ENCODE measurements around the gene C1orf21. TPM values are rescaled to one million over a fixed set of nuclear protein-coding genes. Genes with fewer than 3 reads are reported as not detected.

The C1orf21 gene
- total RNA-seq, 1 experiment from 2014 or later: 52.5 TPM

GRCh38 chr1:184457500-184457899 is 70.7 kb downstream of the C1orf21 start:
- no peaks in the 10 kb centered on the region for H3K9me3 ChIP-seq
- no peak for DNase-seq
- H3K4me3 ChIP-seq: no peak overlapping the region
- H3K27me3 ChIP-seq: no peaks in the 10 kb centered on the region
- H3K36me3 ChIP-seq: no peaks in the 10 kb centered on the region

- no peak for DNase-seq
- H3K27me3 ChIP-seq: no peaks in the 10 kb centered on the region
- H3K4me3 ChIP-seq: no peak overlapping the region
- H3K9me3 ChIP-seq: no peaks in the 10 kb centered on the region
- H3K36me3 ChIP-seq: no peaks in the 10 kb centered on the region
Observed at GRCh38 chr1:184461321-184461720, 74.5 kb downstream of the C1orf21 start.

- H3K4me3 ChIP-seq: no peak overlapping the region
- H3K27me3 ChIP-seq: no peaks in the 10 kb centered on the region
- no peaks in the 10 kb centered on the region for H3K36me3 ChIP-seq
- no peak for DNase-seq
- no peaks in the 10 kb centered on the region for H3K9me3 ChIP-seq
Observed at GRCh38 chr1:184462155-184462554, 75.3 kb downstream of the C1orf21 start.

GRCh38 chr1:184462990-184463389 is 76.2 kb downstream of the C1orf21 start:
- DNase-seq: no peak
- H3K4me3 ChIP-seq: no peak overlapping the region
- H3K36me3 ChIP-seq: no peaks in the 10 kb centered on the region
- no peaks in the 10 kb centered on the region for H3K9me3 ChIP-seq
- no peaks in the 10 kb centered on the region for H3K27me3 ChIP-seq

GRCh38 chr1:184463680-184464079 is 76.9 kb downstream of the C1orf21 start:
- Histone ChIP-seq H3K4me3 (no peak overlapping the region), H3K36me3 (no peaks in the 10 kb centered on the region), H3K27me3 (no peaks in the 10 kb centered on the region), H3K9me3 (no peaks in the 10 kb centered on the region)
- DNase-seq: no peak

- H3K36me3 ChIP-seq: no peaks in the 10 kb centered on the region
- H3K9me3 ChIP-seq: no peaks in the 10 kb centered on the region
- DNase-seq: no peak
- H3K4me3 ChIP-seq: no peak overlapping the region
- H3K27me3 ChIP-seq: no peaks in the 10 kb centered on the region
Observed at GRCh38 chr1:184464757-184465156, 77.9 kb downstream of the C1orf21 start.

- no peaks in the 10 kb centered on the region for H3K9me3 ChIP-seq
- H3K27me3 ChIP-seq: no peaks in the 10 kb centered on the region
- no peak overlapping the region for H3K4me3 ChIP-seq
- H3K36me3 ChIP-seq: no peaks in the 10 kb centered on the region
- DNase-seq: no peak
Observed at GRCh38 chr1:184465489-184466146, 78.8 kb downstream of the C1orf21 start.

GRCh38 chr1:184467295-184467694 is 80.5 kb downstream of the C1orf21 start:
- no peaks in the 10 kb centered on the region for H3K27me3 ChIP-seq
- no peak overlapping the region for H3K4me3 ChIP-seq
- DNase-seq: no peak
- no peaks in the 10 kb centered on the region for H3K9me3 ChIP-seq
- H3K36me3 ChIP-seq: no peaks in the 10 kb centered on the region

- peaks cover 5% of the 10 kb centered on the region for H3K9me3 ChIP-seq
- H3K4me3 ChIP-seq: no peak overlapping the region
- H3K27me3 ChIP-seq: no peaks in the 10 kb centered on the region
- no peak for DNase-seq
- H3K36me3 ChIP-seq: no peaks in the 10 kb centered on the region
Observed at GRCh38 chr1:184469396-184469795, 82.6 kb downstream of the C1orf21 start.

GRCh38 chr1:184471686-184472085 is 84.9 kb downstream of the C1orf21 start:
- no peak overlapping the region for H3K4me3 ChIP-seq
- peaks cover 5% of the 10 kb centered on the region for H3K9me3 ChIP-seq
- H3K27me3 ChIP-seq: no peaks in the 10 kb centered on the region
- no peak for DNase-seq
- no peaks in the 10 kb centered on the region for H3K36me3 ChIP-seq

GRCh38 chr1:184472136-184472535 is 85.3 kb downstream of the C1orf21 start:
- DNase-seq: no peak
- Histone ChIP-seq H3K4me3 (no peak overlapping the region), H3K27me3 (no peaks in the 10 kb centered on the region), H3K9me3 (peaks cover 5% of the 10 kb centered on the region), H3K36me3 (no peaks in the 10 kb centered on the region)

- H3K36me3 ChIP-seq: peaks cover 3% of the 10 kb centered on the region; the same call in 1 of the 2 replicates
- no peak overlapping the region for H3K4me3 ChIP-seq
- no peaks in the 10 kb centered on the region for H3K27me3 ChIP-seq
- peaks cover 5% of the 10 kb centered on the region for H3K9me3 ChIP-seq
- DNase-seq: no peak
Observed at GRCh38 chr1:184473176-184473966, 86.5 kb downstream of the C1orf21 start.

GRCh38 chr1:184476187-184476586 is 89.4 kb downstream of the C1orf21 start:
- Histone ChIP-seq H3K36me3 (peaks cover 3% of the 10 kb centered on the region; the same call in 1 of the 2 replicates), H3K27me3 (no peaks in the 10 kb centered on the region), H3K4me3 (no peak overlapping the region), H3K9me3 (peaks cover 5% of the 10 kb centered on the region)
- DNase-seq: no peak

GRCh38 chr1:184479435-184480167 is 92.8 kb downstream of the C1orf21 start:
- Histone ChIP-seq H3K36me3 (peaks cover 3% of the 10 kb centered on the region; the same call in 1 of the 2 replicates), H3K9me3 (no peaks in the 10 kb centered on the region; the same call in 1 of the 2 replicates), H3K4me3 (no peak overlapping the region), H3K27me3 (no peaks in the 10 kb centered on the region)
- DNase-seq: no peak

- Histone ChIP-seq H3K36me3 (peaks cover 3% of the 10 kb centered on the region; the same call in 1 of the 2 replicates), H3K9me3 (no peaks in the 10 kb centered on the region), H3K4me3 (no peak overlapping the region), H3K27me3 (no peaks in the 10 kb centered on the region)
- DNase-seq: no peak
Observed at GRCh38 chr1:184480736-184481135, 93.9 kb downstream of the C1orf21 start.

GRCh38 chr1:184482136-184482535 is 95.3 kb downstream of the C1orf21 start:
- H3K27me3 ChIP-seq: no peaks in the 10 kb centered on the region
- no peaks in the 10 kb centered on the region for H3K9me3 ChIP-seq
- H3K4me3 ChIP-seq: no peak overlapping the region
- H3K36me3 ChIP-seq: peaks cover 3% of the 10 kb centered on the region; the same call in 1 of the 2 replicates
- DNase-seq: peak; percentile 76

GRCh38 chr1:184483101-184483683 is 96.4 kb downstream of the C1orf21 start:
- no peaks in the 10 kb centered on the region for H3K27me3 ChIP-seq
- peak; percentile 63 for DNase-seq
- no peak overlapping the region for H3K4me3 ChIP-seq
- no peaks in the 10 kb centered on the region; the same call in 1 of the 2 replicates for H3K36me3 ChIP-seq
- no peaks in the 10 kb centered on the region for H3K9me3 ChIP-seq

All from MG63 (cell line).